Thyroid gland (tissue), 4 donors: Measurements from ENCODE around the gene NOL12. TPM values are rescaled to one million over a fixed set of nuclear protein-coding genes. Genes with fewer than 3 reads are reported as not detected.

Experiments used
- DNase-seq, 2 donors: peaks; one replicate each; pipeline ENCODE4 v3.0.0-alpha.2; 2019
- H3K27ac ChIP-seq, 3 donors: fragments of 200-600 bp; sonication (generic); 1 replicate in 2 of 3; 2 replicates in 1 of 3; pipeline ENCODE4 v1.5.1; 2016 to 2019; ENCODE audit warnings: mild to moderate bottlenecking in 1 of 3, moderate library complexity in 1 of 3
- H3K27me3 ChIP-seq: fragments of 200-600 bp; sonication (generic); one replicate; pipeline ENCODE4 v1.5.1; 2019
- H3K36me3 ChIP-seq, 2 donors: fragments of 200-600 bp; sonication (generic); one replicate each; pipeline ENCODE4 v1.5.1; 2016 to 2019
- H3K4me1 ChIP-seq, 2 donors: fragments of 200-600 bp; sonication (generic); one replicate each; pipeline ENCODE4 v1.5.1; 2017 to 2019
- H3K4me3 ChIP-seq, 3 donors: fragments of 200-600 bp; sonication (generic); replicated peaks in 1 of 3; 1 replicate in 2 of 3; 2 replicates in 1 of 3; pipeline ENCODE4 v1.5.1; 2016; ENCODE audit warnings: mild to moderate bottlenecking in 1 of 3
- H3K9me3 ChIP-seq: fragments of 200-600 bp; sonication (generic); one replicate; pipeline ENCODE4 v1.5.1; 2017
- POLR2A ChIP-seq, 2 donors: fragments of 450-650 bp; IDR thresholded peaks; one replicate each; pipeline ENCODE4 v1.6.1; 2017; ENCODE audit warnings: antibody characterized with exemption in 2 of 2, mild to moderate bottlenecking in 2 of 2, moderate library complexity in 1 of 2
- WGBS, 2 donors: methylation state at CpG; one replicate each; pipeline ENCODE4 v1.1.5; 2017; 5-methylcytosine and 5-hydroxymethylcytosine counted together
- intact Hi-C: fragments of 100-400 bp; cut with DNase I; formaldehyde crosslinking; loops from one replicate; pipeline ENCODE4 v1.15.1; 2023
- total RNA-seq, 4 donors: library from RNA; depleted of rRNA; stranded (reverse); fragments of >200 nt; gene quantifications; one replicate each; pipeline ENCODE4 v1.2.3, GENCODE V29; 2016
- TF ChIP-seq, protein P1 (sequence below), 6 experiments: fragments of 200-600 bp in 3 of 6; fragments of 450-650 bp in 3 of 6; sonication (generic) in 3 of 6; IDR thresholded peaks; one replicate each; pipeline ENCODE4 v1.5.1; 2016 to 2019; ENCODE audit warnings: antibody characterized with exemption in 6 of 6, mild to moderate bottlenecking in 2 of 6, inconsistent platforms in 1 of 6, moderate library complexity in 1 of 6

Gene NOL12
- total RNA-seq, 4 donors from 2014 or later = 18.7 to 52.6 (median 47.6) TPM

DNA sequence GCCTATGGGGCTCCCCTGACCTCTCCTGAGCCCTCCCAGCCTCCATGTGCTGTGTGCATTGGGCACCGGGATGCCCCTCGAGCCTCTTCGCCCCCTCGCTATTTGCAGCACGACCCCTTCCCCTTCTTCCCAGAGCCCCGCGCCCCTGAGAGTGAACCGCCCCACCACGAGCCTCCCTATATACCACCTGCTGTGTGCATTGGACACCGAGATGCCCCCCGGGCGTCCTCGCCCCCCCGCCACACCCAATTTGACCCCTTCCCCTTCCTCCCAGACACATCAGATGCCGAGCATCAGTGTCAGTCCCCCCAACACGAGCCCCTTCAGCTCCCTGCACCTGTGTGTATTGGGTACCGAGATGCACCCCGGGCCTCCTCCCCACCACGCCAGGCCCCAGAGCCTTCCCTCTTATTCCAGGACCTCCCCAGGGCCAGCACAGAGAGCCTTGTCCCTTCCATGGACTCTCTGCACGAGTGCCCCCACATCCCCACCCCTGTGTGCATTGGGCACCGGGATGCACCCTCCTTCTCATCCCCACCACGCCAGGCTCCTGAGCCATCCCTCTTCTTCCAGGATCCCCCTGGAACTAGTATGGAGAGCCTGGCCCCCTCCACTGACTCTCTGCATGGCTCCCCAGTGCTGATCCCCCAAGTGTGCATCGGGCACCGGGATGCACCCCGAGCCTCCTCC lies 39.6 kb downstream of the NOL12 start:
- intact Hi-C loops = no loop called here
- H3K27me3 ChIP-seq = no peaks in the 10 kb centered on the region
- H3K4me1 ChIP-seq = peaks cover 5 to 16% of the 10 kb centered on the region in 2 donors
- WGBS, 2 donors = 94 to 95% methylated on average over 22 to 25 of the region's 25 CpGs
- H3K4me3 ChIP-seq = no peak overlapping the region
- no peak for TF ChIP-seq POLR2A (IDR thresholded peaks at IDR 0.05)
- H3K36me3 ChIP-seq = no peaks in the 10 kb centered on the region
- no peak for DNase-seq
- no peak overlapping the region for H3K27ac ChIP-seq
- no peaks in the 10 kb centered on the region for H3K9me3 ChIP-seq

DNA sequence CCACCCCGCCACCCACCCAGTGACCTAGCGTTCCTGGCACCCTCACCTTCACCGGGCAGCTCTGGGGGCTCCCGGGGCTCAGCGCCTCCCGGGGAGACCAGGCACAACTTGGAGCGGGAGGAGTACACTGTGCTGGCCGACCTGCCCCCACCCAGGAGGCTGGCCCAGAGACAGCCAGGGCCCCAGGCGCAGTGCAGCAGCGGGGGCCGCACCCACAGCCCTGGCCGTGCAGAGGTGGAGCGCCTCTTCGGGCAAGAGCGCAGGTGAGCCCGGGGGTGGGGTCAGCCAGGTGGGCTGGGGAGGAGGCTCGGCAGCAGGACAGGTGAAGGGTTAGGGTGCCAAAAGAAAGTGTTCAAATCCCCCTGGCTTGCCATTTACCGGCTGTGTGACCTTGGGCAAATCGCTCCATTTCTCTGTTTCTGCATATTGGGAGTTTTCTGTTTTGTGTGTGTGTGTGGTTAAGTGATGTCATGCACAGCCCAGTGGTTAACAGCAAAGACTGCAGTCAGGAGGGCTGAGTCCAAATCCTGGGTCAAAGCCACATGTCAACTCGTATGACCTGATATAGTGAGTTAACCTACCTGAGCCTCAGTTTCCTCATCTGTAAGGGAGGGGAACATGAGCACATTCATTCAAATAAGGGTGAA lies 40.2 kb downstream of the NOL12 start:
- no peaks in the 10 kb centered on the region for H3K27me3 ChIP-seq
- WGBS, 2 donors = 88 to 89% methylated on average over 12 to 14 of the region's 20 CpGs
- intact Hi-C loops = no loop called here
- H3K27ac ChIP-seq = no peak overlapping the region
- no peak for DNase-seq
- no peaks in the 10 kb centered on the region for H3K9me3 ChIP-seq
- no peaks in the 10 kb centered on the region for H3K36me3 ChIP-seq
- no peak overlapping the region for H3K4me3 ChIP-seq
- no peak for TF ChIP-seq POLR2A (IDR thresholded peaks at IDR 0.05)
- TF ChIP-seq, protein P1, sequence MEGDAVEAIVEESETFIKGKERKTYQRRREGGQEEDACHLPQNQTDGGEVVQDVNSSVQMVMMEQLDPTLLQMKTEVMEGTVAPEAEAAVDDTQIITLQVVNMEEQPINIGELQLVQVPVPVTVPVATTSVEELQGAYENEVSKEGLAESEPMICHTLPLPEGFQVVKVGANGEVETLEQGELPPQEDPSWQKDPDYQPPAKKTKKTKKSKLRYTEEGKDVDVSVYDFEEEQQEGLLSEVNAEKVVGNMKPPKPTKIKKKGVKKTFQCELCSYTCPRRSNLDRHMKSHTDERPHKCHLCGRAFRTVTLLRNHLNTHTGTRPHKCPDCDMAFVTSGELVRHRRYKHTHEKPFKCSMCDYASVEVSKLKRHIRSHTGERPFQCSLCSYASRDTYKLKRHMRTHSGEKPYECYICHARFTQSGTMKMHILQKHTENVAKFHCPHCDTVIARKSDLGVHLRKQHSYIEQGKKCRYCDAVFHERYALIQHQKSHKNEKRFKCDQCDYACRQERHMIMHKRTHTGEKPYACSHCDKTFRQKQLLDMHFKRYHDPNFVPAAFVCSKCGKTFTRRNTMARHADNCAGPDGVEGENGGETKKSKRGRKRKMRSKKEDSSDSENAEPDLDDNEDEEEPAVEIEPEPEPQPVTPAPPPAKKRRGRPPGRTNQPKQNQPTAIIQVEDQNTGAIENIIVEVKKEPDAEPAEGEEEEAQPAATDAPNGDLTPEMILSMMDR (IDR thresholded peaks at IDR 0.05) = no peak
- H3K4me1 ChIP-seq = peaks cover 5 to 16% of the 10 kb centered on the region in 2 donors

DNA sequence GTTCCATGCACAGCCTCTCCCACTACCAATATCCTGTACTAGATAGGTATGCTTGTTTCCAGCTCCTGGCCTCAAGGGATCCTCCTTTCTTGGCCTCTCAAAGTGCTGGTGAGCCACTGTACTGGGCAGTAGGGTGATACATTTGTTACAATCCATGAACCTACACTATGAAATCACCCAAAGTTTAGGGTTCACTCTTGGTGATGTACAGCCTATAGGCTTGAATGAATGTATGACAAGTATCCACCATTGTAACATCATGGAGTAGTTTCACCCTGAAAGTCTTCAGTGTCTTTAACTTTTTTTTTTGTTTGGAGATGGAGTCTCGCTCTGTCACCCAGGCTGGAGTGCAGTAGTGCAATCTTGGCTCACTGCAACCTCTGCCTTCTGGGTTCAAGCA lies 42.5 kb downstream of the NOL12 start:
- peaks cover 5 to 16% of the 10 kb centered on the region in 2 donors for H3K4me1 ChIP-seq
- H3K27ac ChIP-seq = peak overlapping the region; percentile 72 to 85 (median 79)
- no peaks in the 10 kb centered on the region for H3K9me3 ChIP-seq
- 95 to 100% methylated on average over 1 of the region's 1 CpG for WGBS, 2 donors
- H3K27me3 ChIP-seq = no peaks in the 10 kb centered on the region
- no peak for DNase-seq
- TF ChIP-seq, protein P1 (IDR thresholded peaks at IDR 0.05) = no peak
- no peak for TF ChIP-seq POLR2A (IDR thresholded peaks at IDR 0.05)
- H3K4me3 ChIP-seq = no peak overlapping the region
- no peaks in the 10 kb centered on the region for H3K36me3 ChIP-seq
- intact Hi-C loops = no loop called here

DNA sequence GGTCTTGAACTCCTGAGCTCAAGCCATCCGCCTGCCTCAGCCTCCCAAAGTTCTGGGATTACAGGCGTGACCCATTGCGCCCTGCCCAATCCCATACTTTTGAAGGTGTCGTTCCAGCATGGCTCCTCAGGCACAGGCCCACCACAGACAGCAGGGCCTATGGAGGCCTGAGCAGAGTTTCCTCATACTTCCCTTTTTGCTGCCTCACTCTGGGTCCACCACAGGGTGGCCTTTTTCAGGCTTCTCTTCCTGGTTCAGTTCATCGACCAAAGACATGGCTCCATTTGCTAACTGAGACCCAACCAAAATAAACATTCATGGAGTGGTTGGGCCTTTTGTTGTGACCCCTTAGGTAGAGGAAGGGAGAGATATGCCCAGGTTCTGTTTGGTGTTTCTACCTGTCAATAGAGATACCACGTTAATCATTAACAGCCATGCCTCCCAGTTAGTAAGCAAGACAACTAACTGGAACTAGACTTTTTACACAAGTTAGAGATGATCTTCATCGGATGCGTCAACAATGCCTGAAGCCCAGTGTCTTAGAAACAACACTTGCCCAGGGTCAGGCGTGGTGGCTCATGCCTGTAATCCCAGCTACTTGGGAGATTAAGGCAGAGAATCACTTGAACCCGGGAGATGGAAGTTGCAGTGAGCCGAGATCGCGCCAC lies 45.8 kb downstream of the NOL12 start:
- Histone ChIP-seq H3K36me3 (no peaks in the 10 kb centered on the region), H3K4me3 (no peak overlapping the region), H3K9me3 (no peaks in the 10 kb centered on the region), H3K4me1 (peaks cover 5 to 24% of the 10 kb centered on the region in 2 donors), H3K27me3 (no peaks in the 10 kb centered on the region), H3K27ac (no peak overlapping the region)
- DNase-seq = no peak
- intact Hi-C loops = no loop called here
- WGBS, 2 donors = 92% methylated on average over 13 of the region's 13 CpGs
- TF ChIP-seq POLR2A (IDR thresholded peaks at IDR 0.05) = no peak
- TF ChIP-seq, protein P1 (IDR thresholded peaks at IDR 0.05) = no peak

DNA sequence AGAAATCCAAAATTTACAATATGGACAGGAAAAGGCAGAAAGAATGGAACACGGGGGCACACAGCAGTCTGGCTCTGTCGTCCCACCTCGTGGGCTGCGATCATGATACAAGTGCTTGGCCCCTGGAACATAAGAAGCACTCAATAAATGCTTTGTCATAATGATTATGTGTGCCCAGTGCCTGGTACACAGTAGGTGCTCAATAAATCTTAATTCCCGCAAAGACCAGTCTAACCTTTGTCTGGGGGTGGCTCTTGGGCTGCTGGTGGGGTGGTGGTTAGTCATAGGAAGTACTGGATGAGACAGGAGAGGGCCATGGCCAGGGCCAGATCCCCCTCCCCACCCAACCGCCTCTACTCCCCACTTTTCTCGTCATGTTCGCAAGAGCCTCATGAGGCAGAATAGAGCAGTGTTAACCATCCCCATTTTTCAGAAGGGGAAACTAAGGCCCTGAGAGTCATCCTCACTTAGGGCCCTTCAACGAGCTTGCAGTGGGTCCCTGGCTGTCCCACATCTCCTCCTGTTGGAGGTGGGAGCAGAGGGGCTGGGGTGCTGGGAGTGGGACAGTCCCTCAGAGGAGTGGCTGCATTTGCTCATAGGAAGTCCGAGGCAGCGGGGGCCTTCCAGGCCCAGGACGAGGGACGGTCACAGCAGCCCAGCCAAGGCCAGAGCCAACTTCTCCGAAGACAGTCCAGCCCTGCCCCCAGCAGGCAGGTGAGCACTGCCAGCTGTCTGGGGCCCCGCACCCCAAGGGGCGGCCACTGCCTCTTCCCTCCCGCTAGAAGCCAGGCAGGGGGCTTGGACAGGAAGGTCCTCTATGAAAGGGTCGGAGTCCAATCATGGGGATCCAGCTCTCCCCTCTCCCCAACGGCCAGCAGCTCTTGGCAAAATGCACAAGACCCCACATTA lies 46.8 kb downstream of the NOL12 start:
- H3K27ac ChIP-seq = no peak overlapping the region
- no peaks in the 10 kb centered on the region for H3K36me3 ChIP-seq
- DNase-seq = no peak
- TF ChIP-seq, protein P1 (IDR thresholded peaks at IDR 0.05) = no peak
- TF ChIP-seq POLR2A (IDR thresholded peaks at IDR 0.05) = no peak
- 82 to 83% methylated on average over 16 to 18 of the region's 19 CpGs for WGBS, 2 donors
- H3K27me3 ChIP-seq = no peaks in the 10 kb centered on the region
- intact Hi-C loops = no loop called here
- no peak overlapping the region for H3K4me3 ChIP-seq
- peaks cover 0 to 18% of the 10 kb centered on the region in 2 donors for H3K4me1 ChIP-seq
- no peaks in the 10 kb centered on the region for H3K9me3 ChIP-seq
